Loucy (cell line): ENCODE results near the gene SUPV3L1.

Experiments used
- H2AFZ ChIP-seq: fragments of 200-600 bp; sonication (generic); 2 replicates; pipeline ENCODE4 v1.6.0; 2016; ENCODE audit warnings: antibody characterized with exemption, mild to moderate bottlenecking, low read length, moderate library complexity
- H3F3A ChIP-seq: fragments of 200-600 bp; 2 replicates; pipeline ENCODE4 v1.6.0; 2016; ENCODE audit warnings: antibody characterized with exemption, low read depth, mild to moderate bottlenecking
- H3K27me3 ChIP-seq: fragments of 200-600 bp; sonication (generic); 2 replicates; pipeline ENCODE4 v1.6.1; 2014; ENCODE audit warnings: low read length, mild to moderate bottlenecking; ENCODE audit not compliant: insufficient read depth, poor library complexity, severe bottlenecking
- H3K36me3 ChIP-seq: fragments of 200-600 bp; sonication (generic); 2 replicates; pipeline ENCODE4 v1.6.1; 2016; ENCODE audit warnings: low read length; ENCODE audit not compliant: insufficient read depth
- H3K4me1 ChIP-seq: fragments of 200-600 bp; sonication (generic); 2 replicates; pipeline ENCODE4 v1.5.1; 2014; ENCODE audit warnings: low read length, mild to moderate bottlenecking; ENCODE audit not compliant: insufficient read depth, poor library complexity, severe bottlenecking
- H3K4me2 ChIP-seq: fragments of 200-600 bp; sonication (generic); 2 replicates; pipeline ENCODE4 v1.6.0; 2014; ENCODE audit warnings: antibody characterized with exemption, low read length, low read depth, mild to moderate bottlenecking; ENCODE audit not compliant: poor library complexity, severe bottlenecking
- H3K4me3 ChIP-seq: fragments of 200-600 bp; sonication (generic); 2 replicates; pipeline ENCODE4 v1.5.1; 2014; ENCODE audit warnings: low read length, mild to moderate bottlenecking, mixed read lengths; ENCODE audit not compliant: poor library complexity, severe bottlenecking
- H3K79me2 ChIP-seq: fragments of 200-600 bp; sonication (generic); 2 replicates; pipeline ENCODE4 v1.6.1; 2014; ENCODE audit warnings: low read length; ENCODE audit not compliant: insufficient read depth
- H3K9ac ChIP-seq: fragments of 200-600 bp; sonication (generic); 2 replicates; pipeline ENCODE4 v1.6.0; 2014; ENCODE audit warnings: mild to moderate bottlenecking, low read depth, low read length, moderate library complexity; ENCODE audit not compliant: poor library complexity, severe bottlenecking
- H3K9me2 ChIP-seq: fragments of 200-600 bp; sonication (generic); replicated peaks from 2 replicates; pipeline ENCODE4 v1.6.1; 2016; ENCODE audit warnings: low read depth, low read length, mixed read lengths
- H3K9me3 ChIP-seq: fragments of 200-600 bp; sonication (generic); 2 replicates; pipeline ENCODE4 v1.6.1; 2014; ENCODE audit warnings: mild to moderate bottlenecking, antibody characterized with exemption, low read length, low read depth; ENCODE audit not compliant: insufficient read depth
- H4K20me1 ChIP-seq: fragments of 200-600 bp; sonication (generic); 2 replicates; pipeline ENCODE4 v1.6.0; 2014; ENCODE audit warnings: antibody characterized with exemption, low read length, mild to moderate bottlenecking; ENCODE audit not compliant: insufficient read depth, poor library complexity, severe bottlenecking
- EZH2phosphoT487 ChIP-seq: fragments of 200-600 bp; IDR thresholded peaks from 2 replicates; pipeline ENCODE4 v1.6.1; 2018; ENCODE audit warnings: antibody characterized with exemption, mild to moderate bottlenecking, moderate library complexity, borderline replicate concordance
- TF ChIP-seq, protein P1 (sequence below): fragments of 200-600 bp; sonication (generic); conservative IDR thresholded peaks from 2 replicates; pipeline ENCODE4 v1.5.1; 2014; ENCODE audit warnings: mild to moderate bottlenecking, antibody characterized with exemption, low read length

Gene SUPV3L1

DNA sequence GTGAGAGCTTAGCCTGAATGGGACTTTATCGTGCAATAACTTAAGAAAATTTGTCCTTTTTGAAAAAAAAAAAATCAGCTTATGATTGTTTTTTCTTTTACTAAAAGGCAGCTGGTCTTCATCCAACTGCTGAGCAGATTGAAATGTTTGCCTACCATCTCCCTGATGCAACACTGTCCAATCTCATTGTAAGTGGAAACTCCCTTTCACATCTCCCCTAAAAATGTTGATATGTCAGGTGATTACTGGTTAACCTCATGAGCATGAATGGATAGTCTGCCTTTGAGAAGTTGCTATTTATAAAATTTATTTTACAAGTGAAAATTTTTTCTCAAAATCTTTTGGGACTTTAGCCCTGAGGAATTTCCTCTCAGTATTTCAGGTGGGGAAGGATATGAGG is 22.3 kb downstream of the SUPV3L1 start:
- Histone ChIP-seq H3K79me2 (no peaks in the 10 kb centered on the region), H3K4me1 (no peaks in the 10 kb centered on the region), H3F3A (no peaks in the 10 kb centered on the region), H3K4me2 (no peak overlapping the region), H3K27me3 (no peaks in the 10 kb centered on the region), H2AFZ (no peak overlapping the region), H3K36me3 (peaks cover 44% of the 10 kb centered on the region; the same call in 1 of the 2 replicates), H3K4me3 (no peak overlapping the region), H3K9ac (no peak overlapping the region), H4K20me1 (no peaks in the 10 kb centered on the region), H3K9me3 (no peaks in the 10 kb centered on the region), H3K9me2 (no peaks in the 10 kb centered on the region)
- no peak for TF ChIP-seq EZH2phosphoT487

DNA sequence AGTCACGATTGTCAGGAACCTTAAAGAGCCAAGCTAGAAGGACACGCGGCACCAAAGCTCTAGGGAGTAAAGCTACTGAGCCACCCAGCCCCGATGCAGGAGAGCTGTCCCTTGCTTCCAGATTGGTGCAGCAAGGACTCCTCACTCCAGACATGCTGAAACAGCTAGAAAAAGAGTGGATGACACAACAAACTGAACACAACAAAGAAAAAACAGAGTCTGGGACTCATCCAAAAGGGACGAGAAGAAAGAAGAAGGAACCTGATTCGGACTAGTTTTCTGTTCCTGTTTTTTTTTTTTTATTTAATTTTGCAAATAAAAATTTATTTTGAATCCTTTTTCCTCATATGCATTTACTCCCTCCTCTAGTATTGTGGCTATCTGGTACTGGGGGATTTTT is 28.7 kb downstream of the SUPV3L1 start:
- H3K4me3 ChIP-seq = no peak overlapping the region
- H3F3A ChIP-seq = no peaks in the 10 kb centered on the region
- H3K27me3 ChIP-seq = no peaks in the 10 kb centered on the region
- H2AFZ ChIP-seq = no peak overlapping the region
- H4K20me1 ChIP-seq = no peaks in the 10 kb centered on the region
- no peak for TF ChIP-seq EZH2phosphoT487
- no peak overlapping the region for H3K9ac ChIP-seq
- H3K36me3 ChIP-seq = peaks cover 40% of the 10 kb centered on the region; the same call in 1 of the 2 replicates
- H3K9me2 ChIP-seq = no peaks in the 10 kb centered on the region
- no peaks in the 10 kb centered on the region for H3K4me1 ChIP-seq
- H3K9me3 ChIP-seq = no peaks in the 10 kb centered on the region
- no peak overlapping the region for H3K4me2 ChIP-seq
- H3K79me2 ChIP-seq = no peaks in the 10 kb centered on the region

DNA sequence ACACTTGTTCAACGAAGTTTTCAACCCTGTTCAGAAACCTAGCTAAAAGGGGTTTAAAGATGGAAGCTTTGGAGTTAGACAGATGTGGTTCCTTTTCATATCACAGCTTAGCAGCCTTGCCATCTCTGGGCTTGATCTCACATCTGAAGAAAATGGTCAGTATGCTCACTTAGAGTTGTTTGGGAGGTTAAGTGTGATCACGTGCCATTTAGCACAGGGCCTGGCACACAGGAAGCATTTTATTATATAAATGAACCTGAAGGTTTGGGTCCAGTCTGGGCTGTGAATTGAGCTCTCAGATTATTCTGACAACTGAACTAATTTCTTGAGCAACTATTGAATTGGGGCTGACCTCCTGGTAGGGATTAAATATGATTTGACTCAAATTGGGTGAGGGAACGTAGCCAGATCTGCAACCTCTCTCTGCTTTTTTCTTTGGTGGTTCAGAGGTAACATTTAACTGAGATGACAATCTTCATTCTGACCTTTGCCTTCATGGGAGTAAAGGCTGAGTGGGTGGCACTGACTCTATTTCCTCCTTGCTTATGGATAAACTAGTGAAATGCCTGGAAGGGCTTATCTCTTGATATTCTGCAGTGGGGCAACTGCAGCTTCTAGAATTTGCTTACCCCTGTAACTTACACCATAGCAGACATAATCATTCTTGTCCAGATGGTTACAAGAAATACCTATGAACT is 29.9 kb downstream of the SUPV3L1 start:
- H3K4me2 ChIP-seq = no peak overlapping the region
- H3K9me3 ChIP-seq = no peaks in the 10 kb centered on the region
- H3K9me2 ChIP-seq = no peaks in the 10 kb centered on the region
- H2AFZ ChIP-seq = no peak overlapping the region
- H3K79me2 ChIP-seq = no peaks in the 10 kb centered on the region
- peaks cover 36% of the 10 kb centered on the region; the same call in 1 of the 2 replicates for H3K36me3 ChIP-seq
- H3K27me3 ChIP-seq = no peaks in the 10 kb centered on the region
- no peaks in the 10 kb centered on the region for H3K4me1 ChIP-seq
- H3K9ac ChIP-seq = no peak overlapping the region
- H4K20me1 ChIP-seq = no peaks in the 10 kb centered on the region
- no peak for TF ChIP-seq EZH2phosphoT487
- H3F3A ChIP-seq = no peaks in the 10 kb centered on the region
- no peak overlapping the region for H3K4me3 ChIP-seq

DNA sequence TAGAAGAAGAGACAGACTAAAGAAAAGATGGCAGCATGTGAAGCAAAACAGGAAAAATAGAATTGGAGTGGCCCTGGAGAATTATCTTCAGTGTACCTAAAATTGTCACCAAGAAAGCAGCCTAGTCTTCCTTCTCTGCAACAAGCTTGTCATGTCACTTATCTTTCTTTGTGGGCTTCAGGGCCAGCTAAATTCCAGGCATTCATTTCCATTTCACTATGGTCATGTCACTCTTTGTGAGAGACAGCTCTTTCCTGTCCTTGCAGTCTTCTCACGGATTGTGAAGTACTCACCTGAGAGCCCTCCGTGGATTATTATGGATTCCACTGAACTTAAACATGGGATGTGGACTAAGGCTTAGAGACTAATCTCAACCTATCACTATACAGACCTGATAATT is 31.1 kb downstream of the SUPV3L1 start:
- Histone ChIP-seq H3K9me2 (no peaks in the 10 kb centered on the region), H3K9me3 (no peaks in the 10 kb centered on the region), H3K4me2 (no peak overlapping the region), H3K79me2 (no peaks in the 10 kb centered on the region), H3K27me3 (no peaks in the 10 kb centered on the region), H2AFZ (no peak overlapping the region), H3K9ac (no peak overlapping the region), H3K4me3 (no peak overlapping the region), H3F3A (no peaks in the 10 kb centered on the region), H3K36me3 (peaks cover 30% of the 10 kb centered on the region; the same call in 1 of the 2 replicates), H3K4me1 (no peaks in the 10 kb centered on the region), H4K20me1 (no peaks in the 10 kb centered on the region)
- TF ChIP-seq EZH2phosphoT487 = no peak
- TF ChIP-seq, protein P1, sequence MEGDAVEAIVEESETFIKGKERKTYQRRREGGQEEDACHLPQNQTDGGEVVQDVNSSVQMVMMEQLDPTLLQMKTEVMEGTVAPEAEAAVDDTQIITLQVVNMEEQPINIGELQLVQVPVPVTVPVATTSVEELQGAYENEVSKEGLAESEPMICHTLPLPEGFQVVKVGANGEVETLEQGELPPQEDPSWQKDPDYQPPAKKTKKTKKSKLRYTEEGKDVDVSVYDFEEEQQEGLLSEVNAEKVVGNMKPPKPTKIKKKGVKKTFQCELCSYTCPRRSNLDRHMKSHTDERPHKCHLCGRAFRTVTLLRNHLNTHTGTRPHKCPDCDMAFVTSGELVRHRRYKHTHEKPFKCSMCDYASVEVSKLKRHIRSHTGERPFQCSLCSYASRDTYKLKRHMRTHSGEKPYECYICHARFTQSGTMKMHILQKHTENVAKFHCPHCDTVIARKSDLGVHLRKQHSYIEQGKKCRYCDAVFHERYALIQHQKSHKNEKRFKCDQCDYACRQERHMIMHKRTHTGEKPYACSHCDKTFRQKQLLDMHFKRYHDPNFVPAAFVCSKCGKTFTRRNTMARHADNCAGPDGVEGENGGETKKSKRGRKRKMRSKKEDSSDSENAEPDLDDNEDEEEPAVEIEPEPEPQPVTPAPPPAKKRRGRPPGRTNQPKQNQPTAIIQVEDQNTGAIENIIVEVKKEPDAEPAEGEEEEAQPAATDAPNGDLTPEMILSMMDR = no peak
